Endometrial microvascular endothelial cells (primary cell): Measurements from ENCODE around the gene WASL. TPM values are rescaled to one million over a fixed set of nuclear protein-coding genes. Genes with fewer than 3 reads are reported as not detected.

Source experiments
- in situ Hi-C: cut with HindIII; loops from 2 replicates; pipeline ENCODE4 v1.10.0; 2017; ENCODE audit warnings: low sequenced_read_pairs, low pct_unique_long_range_greater_than_20kb; ENCODE audit errors: inconsistent ontology term
- total RNA-seq: library from RNA; depleted of rRNA; stranded (reverse); fragments of >200 nt; gene quantifications from one replicate; pipeline ENCODE4 v1.2.3, GENCODE V29; 2015; ENCODE audit errors: inconsistent ontology term

WASL gene
- total RNA-seq, 1 donor from 2014 or later: 15.0 TPM

- in situ Hi-C loops: no loop called here
Observed at GRCh38 chr7:123673752-123674398, 74.9 kb downstream of the WASL start.

DNA sequence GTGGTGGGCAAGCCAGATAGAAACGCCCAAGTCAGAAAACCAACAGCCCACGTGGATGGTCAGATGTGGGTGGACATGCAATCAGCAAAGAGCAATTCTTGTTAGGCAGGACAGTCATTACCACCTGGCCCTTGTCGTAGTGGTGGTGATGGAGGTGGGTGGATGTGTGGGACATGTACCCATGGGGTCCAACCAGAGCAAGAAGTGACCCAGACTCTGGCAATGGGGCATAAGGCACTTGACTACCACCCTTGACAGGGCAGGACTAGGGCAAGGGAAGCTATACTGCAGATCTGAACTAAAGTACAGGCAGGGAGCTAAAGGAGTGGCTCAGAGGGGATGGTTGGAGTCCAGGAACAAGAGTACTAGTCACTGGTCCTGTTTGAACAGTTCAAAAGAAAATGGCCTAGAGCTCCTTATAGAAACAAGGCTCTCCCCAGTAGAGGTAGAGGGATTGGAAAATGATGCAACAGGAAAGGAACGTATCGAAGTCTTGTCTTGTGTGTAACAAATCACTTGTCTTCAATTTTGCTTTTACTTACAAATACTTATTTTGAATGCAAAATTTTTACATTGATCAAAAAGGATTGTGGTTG is 75.6 kb downstream of the WASL start:
- in situ Hi-C loops: no loop called here

- in situ Hi-C loops: no loop called here
Observed at GRCh38 chr7:123669485-123669884, 79.3 kb downstream of the WASL start.

DNA sequence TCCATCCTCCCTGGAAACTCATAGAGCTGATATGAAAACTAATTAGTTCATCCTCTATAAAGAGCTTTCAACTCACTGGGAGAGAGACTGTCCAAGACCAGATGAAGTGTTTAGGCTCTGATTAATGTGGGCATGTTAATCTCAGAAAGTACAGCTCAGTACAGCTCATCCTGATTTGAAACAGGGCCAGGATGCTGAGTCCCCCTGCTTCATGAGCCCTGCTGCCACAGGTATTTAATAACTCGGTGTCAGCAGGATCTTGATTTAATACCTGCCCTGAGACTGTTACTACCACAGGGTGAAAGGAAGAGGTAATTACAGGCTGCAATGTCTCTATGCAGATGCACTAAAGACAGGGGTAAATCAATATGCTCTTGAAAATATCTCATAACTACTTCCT is 82.3 kb downstream of the WASL start:
- in situ Hi-C loops: no loop called here

- in situ Hi-C loops: no loop called here
Observed at GRCh38 chr7:123665896-123666295, 82.9 kb downstream of the WASL start.

DNA sequence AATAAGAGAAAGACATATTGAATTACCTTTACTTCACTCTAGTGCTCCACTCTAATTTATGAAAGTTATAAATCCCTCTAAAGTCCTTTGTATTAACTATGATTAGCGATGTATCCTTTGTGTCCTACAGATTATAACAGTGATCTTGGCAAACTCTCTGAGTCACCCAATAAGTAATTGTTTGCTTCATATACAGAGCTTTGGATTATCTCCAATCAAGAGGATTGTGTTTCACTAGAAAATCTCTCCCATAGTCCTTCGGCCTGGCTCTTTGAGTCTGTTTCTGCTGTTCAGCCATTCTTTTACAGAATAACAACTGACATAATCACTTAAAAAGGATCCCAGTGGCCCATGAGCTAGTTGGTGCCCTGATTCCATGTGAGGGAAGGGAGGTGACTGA is 83.6 kb downstream of the WASL start:
- in situ Hi-C loops: no loop called here

- in situ Hi-C loops: no loop called here
Observed at GRCh38 chr7:123663200-123663599, 85.6 kb downstream of the WASL start.

DNA sequence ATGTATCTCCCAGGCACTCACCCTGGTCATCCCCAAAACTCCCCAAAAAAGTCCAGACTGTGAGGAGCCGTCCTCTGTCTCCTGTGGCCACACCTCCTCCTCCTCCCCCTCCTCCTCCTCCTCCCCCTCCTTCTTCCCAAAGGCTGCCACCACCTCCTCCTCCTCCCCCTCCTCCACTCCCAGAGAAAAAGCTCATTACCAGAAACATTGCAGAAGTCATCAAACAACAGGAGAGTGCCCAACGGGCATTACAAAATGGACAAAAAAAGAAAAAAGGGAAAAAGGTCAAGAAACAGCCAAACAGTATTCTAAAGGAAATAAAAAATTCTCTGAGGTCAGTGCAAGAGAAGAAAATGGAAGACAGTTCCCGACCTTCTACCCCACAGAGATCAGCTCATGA is 86.0 kb downstream of the WASL start:
- in situ Hi-C loops: no loop called here

DNA sequence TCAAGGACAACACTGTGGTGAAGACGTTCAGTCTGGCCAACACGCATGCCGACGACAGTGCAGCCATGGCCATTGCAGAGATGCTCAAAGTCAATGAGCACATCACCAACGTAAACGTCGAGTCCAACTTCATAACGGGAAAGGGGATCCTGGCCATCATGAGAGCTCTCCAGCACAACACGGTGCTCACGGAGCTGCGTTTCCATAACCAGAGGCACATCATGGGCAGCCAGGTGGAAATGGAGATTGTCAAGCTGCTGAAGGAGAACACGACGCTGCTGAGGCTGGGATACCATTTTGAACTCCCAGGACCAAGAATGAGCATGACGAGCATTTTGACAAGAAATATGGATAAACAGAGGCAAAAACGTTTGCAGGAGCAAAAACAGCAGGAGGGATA is 86.5 kb downstream of the WASL start:
- in situ Hi-C loops: no loop called here

DNA sequence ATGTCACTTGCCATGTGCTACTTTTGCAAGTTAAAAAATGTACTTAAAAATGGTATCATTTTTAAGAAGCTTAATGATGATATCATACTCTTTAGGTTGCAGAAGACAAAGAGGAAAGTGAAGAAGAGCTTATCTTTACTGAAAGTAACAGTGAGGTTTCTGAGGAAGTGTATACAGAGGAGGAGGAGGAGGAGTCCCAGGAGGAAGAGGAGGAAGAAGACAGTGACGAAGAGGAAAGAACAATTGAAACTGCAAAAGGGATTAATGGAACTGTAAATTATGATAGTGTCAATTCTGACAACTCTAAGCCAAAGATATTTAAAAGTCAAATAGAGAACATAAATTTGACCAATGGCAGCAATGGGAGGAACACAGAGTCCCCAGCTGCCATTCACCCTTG is 87.0 kb downstream of the WASL start:
- in situ Hi-C loops: no loop called here

DNA sequence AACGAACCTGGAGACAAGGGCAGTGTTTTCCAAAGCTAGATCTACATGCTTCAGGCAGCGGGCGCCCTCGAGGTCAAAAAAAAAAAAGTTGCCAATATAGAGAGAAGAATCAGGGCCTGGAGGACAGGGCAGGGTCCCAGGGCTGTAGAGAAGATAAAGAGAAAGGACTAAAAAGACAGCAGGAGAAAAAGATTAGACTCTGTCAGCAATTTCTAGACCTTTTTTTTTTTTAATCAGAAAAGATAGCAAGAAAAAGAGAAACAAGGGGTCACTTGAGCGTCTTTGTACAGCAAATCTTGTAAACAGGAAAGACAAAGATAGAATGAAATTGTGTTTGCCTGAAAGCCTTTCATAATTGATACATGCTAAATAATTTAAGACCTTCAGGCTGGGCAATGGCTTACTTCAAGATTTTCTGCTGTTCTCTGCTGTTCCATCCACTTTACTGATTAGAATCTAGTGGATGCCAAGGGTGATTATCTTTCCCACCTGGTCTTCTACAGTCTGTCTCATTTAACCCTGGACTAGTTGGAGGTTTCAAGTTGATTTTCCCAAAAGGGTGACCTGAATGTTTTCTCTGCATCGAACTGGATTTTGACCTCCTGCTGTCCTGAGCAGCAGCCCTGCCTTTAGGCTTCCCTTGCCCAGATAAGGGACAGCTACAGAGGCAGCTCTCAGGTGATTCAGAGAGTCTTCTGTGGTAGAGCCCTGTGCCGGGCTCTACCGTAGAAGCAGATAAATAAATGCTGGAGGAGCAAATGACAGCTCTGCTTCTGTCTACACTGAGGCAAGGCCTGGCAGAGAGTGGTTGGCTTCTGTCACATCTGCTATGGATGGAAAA is 88.1 kb downstream of the WASL start:
- in situ Hi-C loops: no loop called here

DNA sequence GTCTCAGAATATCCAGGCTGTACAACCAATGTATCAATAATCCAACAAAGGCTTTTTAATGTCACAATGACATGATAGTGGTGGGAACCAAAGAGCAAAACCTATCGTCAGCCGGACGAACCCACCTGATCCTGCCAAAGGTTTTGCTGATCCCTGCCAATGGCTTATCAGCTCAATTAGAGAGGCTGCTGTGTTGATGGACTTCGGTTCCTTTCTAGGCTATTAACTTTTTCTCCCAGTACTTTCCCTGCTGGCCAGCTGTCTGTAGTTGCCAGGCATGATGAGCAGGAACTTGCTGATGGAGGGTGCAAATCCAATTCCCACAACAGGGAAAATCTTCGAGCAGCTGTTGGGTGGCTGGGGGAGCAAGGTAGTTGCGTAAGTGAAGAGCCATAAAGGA is 90.8 kb downstream of the WASL start:
- in situ Hi-C loops: no loop called here

DNA sequence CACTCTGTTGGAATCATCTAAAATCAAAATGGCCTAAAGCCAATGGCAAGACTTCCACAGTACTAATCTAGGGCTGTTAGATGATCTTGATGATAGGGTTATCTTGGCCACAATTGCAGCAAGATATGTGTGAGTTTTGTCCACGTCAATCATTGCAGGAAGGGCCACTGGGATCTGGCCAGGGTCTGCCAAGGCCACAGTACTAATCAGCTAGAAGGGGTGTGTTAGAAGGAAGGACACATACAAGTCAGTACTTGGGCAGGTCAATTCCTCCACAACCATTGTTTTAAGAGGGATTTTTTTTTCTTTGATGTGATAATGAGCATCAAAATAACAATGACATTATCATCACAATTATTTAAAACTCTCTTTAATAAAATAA is 91.5 kb downstream of the WASL start:
- in situ Hi-C loops: no loop called here

DNA sequence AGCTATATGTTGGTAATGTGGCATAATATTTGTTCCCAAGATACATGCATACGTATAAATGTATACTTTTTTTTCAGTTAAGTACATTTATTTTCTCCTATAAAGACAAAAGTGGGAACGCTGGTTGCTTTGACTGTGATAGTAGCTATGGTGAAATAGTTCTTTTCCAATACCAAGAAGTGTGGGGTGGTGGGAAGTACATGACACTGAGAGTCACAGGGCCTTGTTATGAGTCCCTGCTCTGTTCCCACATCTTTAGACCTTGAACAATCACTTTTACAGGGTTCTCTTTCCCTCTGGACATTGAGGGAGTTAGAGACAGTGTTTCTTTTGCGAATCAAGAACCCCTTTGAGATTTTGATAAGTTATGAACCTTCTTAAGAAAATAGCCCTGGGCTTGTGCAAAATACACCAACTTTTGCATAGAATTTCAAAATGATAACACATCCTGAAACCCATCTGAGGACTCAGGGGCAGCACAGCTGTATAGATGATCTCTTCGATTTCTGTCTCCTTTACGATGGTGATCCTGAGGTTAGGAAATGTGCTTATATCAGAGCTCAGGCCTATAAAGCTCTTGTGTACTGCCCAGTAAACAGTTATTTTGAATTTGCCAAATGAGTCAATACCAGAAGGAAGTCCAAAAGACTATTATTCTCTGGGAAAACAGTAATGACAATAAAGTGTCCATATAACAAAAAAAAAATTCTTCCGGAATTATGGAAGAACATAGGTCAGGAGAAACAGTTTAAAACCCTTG is 92.1 kb downstream of the WASL start:
- in situ Hi-C loops: no loop called here

DNA sequence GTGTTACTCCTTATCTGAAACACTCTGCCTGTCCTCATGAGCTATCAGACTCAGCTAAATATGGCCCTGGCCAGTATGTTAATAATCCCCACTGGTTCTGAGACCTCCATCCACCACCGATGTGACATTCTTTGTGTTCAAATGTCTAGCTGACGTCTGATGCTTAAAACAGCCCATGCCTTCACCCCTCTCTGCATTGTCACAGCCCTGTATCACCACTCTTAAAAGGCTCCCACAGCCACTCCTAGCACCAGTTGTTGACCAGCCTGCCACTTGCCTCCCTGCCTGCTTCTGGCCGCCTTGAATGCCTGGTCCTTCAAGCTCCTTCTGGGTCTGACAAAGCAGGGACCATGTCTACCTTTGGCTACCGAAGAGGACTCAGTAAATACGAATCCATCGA is 93.2 kb downstream of the WASL start, which contains the start of gene LMOD2:
TSS of gene LMOD2 (plus strand) at position 253 of the 400 bp plus-strand sequence. CDS start at position 351, 98 bp downstream.
- in situ Hi-C loops: no loop called here

DNA sequence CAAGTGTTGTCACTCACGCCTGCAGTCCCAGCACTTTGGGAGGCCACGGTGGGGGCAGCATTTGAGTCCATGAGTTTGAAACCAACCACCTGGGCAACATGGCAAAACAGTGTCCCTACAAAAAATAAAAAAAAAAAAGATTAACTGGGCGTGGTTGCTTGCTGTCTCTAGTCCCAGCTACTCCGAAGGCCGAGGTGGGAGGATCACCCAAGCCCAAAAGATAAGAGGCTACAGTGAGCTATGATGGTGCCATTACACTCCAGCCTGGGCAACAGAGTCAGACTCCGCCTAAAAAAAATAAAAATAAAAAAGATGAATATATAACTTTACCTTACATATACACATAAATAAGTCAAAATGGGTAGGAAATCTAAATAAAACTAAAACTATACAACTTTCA is 95.6 kb downstream of the WASL start:
- in situ Hi-C loops: no loop called here

DNA sequence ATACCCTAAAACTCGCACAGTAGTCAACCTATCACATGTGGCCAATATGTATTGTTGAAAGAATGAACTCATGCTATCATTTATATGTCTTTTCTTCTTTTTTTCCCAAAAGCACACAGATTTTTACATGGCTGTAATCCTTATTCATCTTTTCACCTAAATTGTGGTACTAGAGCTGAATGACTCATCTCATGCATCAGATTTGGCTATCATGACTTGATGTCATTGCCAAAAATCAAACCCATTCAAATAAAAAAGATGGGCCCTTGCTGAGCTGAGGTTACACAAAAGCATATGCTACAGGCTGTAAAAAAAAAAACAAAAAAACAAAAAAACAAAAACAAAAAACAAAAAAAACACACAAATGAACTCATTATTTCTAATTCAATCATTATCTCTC is 96.4 kb downstream of the WASL start:
- in situ Hi-C loops: no loop called here

DNA sequence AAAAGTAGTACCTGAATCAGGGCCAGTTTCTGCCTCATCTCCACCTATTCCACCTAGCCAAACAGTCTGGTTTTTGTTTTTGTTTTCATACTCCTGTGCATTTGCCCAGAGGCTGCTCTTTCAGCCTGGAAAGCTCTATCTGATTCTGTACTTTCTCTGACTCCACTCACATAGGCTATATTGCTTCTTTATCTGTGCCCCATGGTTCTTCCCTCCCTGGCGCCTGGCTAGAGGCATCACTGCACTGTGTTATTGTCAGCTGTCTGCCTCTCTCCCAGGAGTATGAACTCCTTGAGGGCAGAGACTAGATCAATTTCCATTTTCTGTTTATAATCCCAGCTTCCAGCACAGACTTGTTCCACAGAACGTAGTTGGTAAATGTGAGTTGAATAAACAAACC is 98.2 kb downstream of the WASL start:
- in situ Hi-C loops: no loop called here

GRCh38 chr7:123649964-123650363 is 98.8 kb downstream of the WASL start:
- in situ Hi-C loops: no loop called here
